K562 (cell line): ENCODE data around the gene METTL3. TPM values are rescaled to one million over a fixed set of nuclear protein-coding genes. Genes with fewer than 3 reads are reported as not detected.

ENCODE experiments used
- ATAC-seq: fragments of 200-7000 bp; cut with Tn5 transposase; 3 replicates; pipeline ENCODE4 v1.9.1; 2020; ENCODE audit warnings: moderate library complexity
- BruUV-seq: library from RNA; stranded (reverse); fragments of 400-500 nt; replicated peaks from 2 replicates; lab custom pipeline; 2021; lab: Mats Ljungman, UMichigan
- CTCF ChIA-PET: fragments of 300-600 bp; formaldehyde crosslinking; extraction: SDS; loops from one replicate; lab custom pipeline; 2021; ENCODE audit warnings: low intra/inter-chr PET ratio; lab: Yijun Ruan, JAX
- POLR2A ChIA-PET: fragments of 300-600, 350-650 bp; sonication (Branson Sonifier 250); formaldehyde crosslinking; extraction: SDS; loops from one replicate; lab custom pipeline; 2021; ENCODE audit warnings: antibody characterized with exemption, inconsistent platforms; lab: Yijun Ruan, JAX
- DNase-seq, 4 experiments: peaks; one replicate each; pipeline versions ENCODE4 v3.0.0 to v3.0.0-alpha.2; 2011 to 2018; ENCODE audit warnings: low spot score in 3 of 4, mixed read lengths in 3 of 4; ENCODE audit errors: extremely low read depth in 1 of 4
- FAIRE-seq: peaks from 2 replicates; lab custom pipeline; 2011; peaks lifted over from hg19 to GRCh38; lab: Jason Lieb, UNC
- H2AFZ ChIP-seq: 2 replicates; pipeline ENCODE4 v1.6.0; 2011; ENCODE audit warnings: low read depth, low read length, control low read depth, inconsistent platforms
- H3K27ac ChIP-seq: fragments of 200-600 bp; 3 replicates; pipeline ENCODE4 v1.8.0; 2011; ENCODE audit warnings: low read depth, mild to moderate bottlenecking, control low read depth, inconsistent platforms, low read length, moderate library complexity, mixed read lengths; ENCODE audit errors: extremely low read depth
- H3K27me3 ChIP-seq, 2 experiments: fragments of 300-600 bp in 1 of 2; 2 replicates in 1 of 2; 3 replicates in 1 of 2; pipeline versions ENCODE4 v1.6.0 to v1.8.0; 2011; ENCODE audit warnings: inconsistent platforms in 2 of 2, low read length in 2 of 2, mild to moderate bottlenecking in 1 of 2, mixed read lengths in 1 of 2, moderate library complexity in 1 of 2; ENCODE audit not compliant: control insufficient read depth in 2 of 2, insufficient read depth in 2 of 2
- H3K36me3 ChIP-seq: fragments of 300-600 bp; 3 replicates; pipeline ENCODE4 v1.8.0; 2011; ENCODE audit warnings: mild to moderate bottlenecking, low read length, inconsistent platforms; ENCODE audit not compliant: control insufficient read depth, insufficient read depth
- H3K4me1 ChIP-seq, 2 experiments: fragments of 200-600 bp in 1 of 2; replicated peaks in 1 of 2; 2 replicates in 1 of 2; 3 replicates in 1 of 2; pipeline versions ENCODE4 v1.5.1 to v1.8.0; 2011; ENCODE audit warnings: inconsistent platforms in 2 of 2, low read length in 2 of 2, mild to moderate bottlenecking in 1 of 2, mixed read lengths in 1 of 2, moderate library complexity in 1 of 2; ENCODE audit not compliant: control insufficient read depth in 2 of 2, insufficient read depth in 2 of 2
- H3K4me2 ChIP-seq: 2 replicates; pipeline ENCODE4 v1.6.1; 2011; ENCODE audit warnings: low read length, control low read depth, inconsistent platforms, mixed read lengths; ENCODE audit not compliant: insufficient read depth
- H3K4me3 ChIP-seq: fragments of 200-600 bp; sonication (generic), shearing (Covaris generic); 2 replicates; pipeline ENCODE4 v1.5.1; 2016; ENCODE audit warnings: control low read depth, inconsistent platforms
- H3K79me2 ChIP-seq: fragments of 200-600 bp; 3 replicates; pipeline ENCODE4 v1.8.0; 2011; ENCODE audit warnings: low read length, inconsistent platforms; ENCODE audit not compliant: control insufficient read depth, insufficient read depth
- H3K9ac ChIP-seq, 2 experiments: 2 replicates each; pipeline versions ENCODE4 v1.6.0 to v1.6.1; 2011; ENCODE audit warnings: low read depth in 2 of 2, low read length in 2 of 2, control low read depth in 1 of 2, inconsistent platforms in 1 of 2, mild to moderate bottlenecking in 1 of 2, mixed read lengths in 1 of 2; ENCODE audit not compliant: insufficient read depth in 1 of 2
- H3K9me1 ChIP-seq: one replicate; pipeline ENCODE4 v1.6.0; 2011; ENCODE audit warnings: inconsistent platforms, mild to moderate bottlenecking, low read length, moderate library complexity; ENCODE audit not compliant: control insufficient read depth, insufficient read depth
- H3K9me3 ChIP-seq: replicated peaks from 2 replicates; pipeline ENCODE4 v1.5.1; 2011; ENCODE audit warnings: low read depth, low read length, inconsistent platforms; ENCODE audit not compliant: control insufficient read depth, insufficient read depth
- H4K20me1 ChIP-seq: replicated peaks from 2 replicates; pipeline ENCODE4 v1.6.1; 2011; ENCODE audit warnings: low read length, inconsistent platforms, mixed read lengths; ENCODE audit not compliant: control insufficient read depth, insufficient read depth
- BRCA1 ChIP-seq, 2 experiments: fragments of 450-650 bp in 1 of 2; sonication (generic) in 1 of 2; formaldehyde crosslinking in 1 of 2; IDR thresholded peaks; 2 replicates each; pipeline versions ENCODE4 v1.5.0 to v1.6.1; 2017 to 2020; ENCODE audit warnings: mild to moderate bottlenecking in 1 of 2, missing genetic modification reagents in 1 of 2
- CC2D1A ChIP-seq: fragments of 450-650 bp; IDR thresholded peaks from 2 replicates; pipeline ENCODE4 v1.6.1; 2017; ENCODE audit warnings: mild to moderate bottlenecking
- HDAC6 ChIP-seq: IDR thresholded peaks from 2 replicates; pipeline ENCODE4 v1.6.1; 2012; ENCODE audit warnings: low read depth, mild to moderate bottlenecking, control low read depth, inconsistent platforms, low read length, moderate library complexity
- SIN3B ChIP-seq: fragments of 450-650 bp; IDR thresholded peaks from 2 replicates; pipeline ENCODE4 v1.6.1; 2017; ENCODE audit warnings: low read depth, mild to moderate bottlenecking, moderate library complexity
- TAF15 ChIP-seq: fragments of 200-400 bp; formaldehyde crosslinking; IDR thresholded peaks from 2 replicates; pipeline ENCODE4 v1.6.1; 2017; ENCODE audit warnings: mild to moderate bottlenecking, low read depth, low read length, moderate library complexity
- ZBTB9 ChIP-seq: fragments of 450-650 bp; formaldehyde crosslinking; IDR thresholded peaks from 2 replicates; pipeline ENCODE4 v1.4.0; 2020; ENCODE audit warnings: mild to moderate bottlenecking, moderate library complexity
- ZNF41 ChIP-seq: fragments of 250-450 bp; sonication (Bioruptor Pico); conservative IDR thresholded peaks from 2 replicates; pipeline ENCODE4 v1.4.0; 2020; ENCODE audit warnings: mild to moderate bottlenecking
- ZNF696 ChIP-seq: fragments of 250-450 bp; sonication (Bioruptor Pico); conservative IDR thresholded peaks from 2 replicates; pipeline ENCODE4 v1.4.0; 2020; ENCODE audit warnings: mild to moderate bottlenecking, moderate library complexity
- ZNF707 ChIP-seq: fragments of 250-450 bp; sonication (Bioruptor Pico); conservative IDR thresholded peaks from 2 replicates; pipeline ENCODE4 v1.8.0; 2022; ENCODE audit warnings: inconsistent platforms, mild to moderate bottlenecking, moderate library complexity
- in situ Hi-C: fragments of 300-500 bp; cut with MboI; formaldehyde crosslinking; loops from 4 replicates; pipeline ENCODE4 v1.15.0; 2018; ENCODE audit warnings: inconsistent platforms, mixed read lengths
- intact Hi-C: fragments of 100-400 bp; cut with micrococcal nuclease; formaldehyde crosslinking; loops from 2 replicates; pipeline ENCODE4 v1.14.2; 2022
- polyA plus RNA-seq, 8 experiments: library from polyadenylated mRNA; depleted of rRNA in 4 of 8; stranded (reverse) in 5 of 8; unstranded in 3 of 8; fragments of >200 nt; fragmentation: Nextera tagmentation in 2 of 8; fragmentation: Illumina TruSeq in 1 of 8; extraction: Ambion mirVana in 2 of 8; extraction: Trizol in 1 of 8; gene quantifications; 2 replicates each; pipeline versions ENCODE4 v1.2.1 to v1.2.3, GENCODE V29; 2011 to 2014; ENCODE audit warnings: inconsistent platforms in 1 of 8, missing spikeins in 1 of 8
- total RNA-seq, 7 experiments: library from RNA; depleted of rRNA in 6 of 7; stranded (reverse); fragments of >200 nt in 6 of 7; fragmentation: Illumina TruSeq in 2 of 7; extraction: Trizol in 2 of 7; gene quantifications; 2 replicates each; pipeline versions ENCODE4 v1.2.1 to v1.2.3, GENCODE V29; 2011 to 2021; ENCODE audit warnings: low replicate concordance in 1 of 7

The METTL3 gene
- total and polyA plus RNA-seq, 9 of the 15 experiments (the other 6 are each of a cell fraction or from before 2014, with no cell fraction given) = 42.1 to 151 (median 65.7) TPM

GRCh38 chr14:21533294-21533693 is 22.2 kb upstream of the METTL3 start:
- POLR2A ChIA-PET = interaction anchor here (0.9 to 1.5 kb wide), 2 partner anchors 11 to 151 kb away, joined by 3 to 5 read pairs; no protein-coding TSS in a partner anchor
- CTCF ChIA-PET = no interaction called here
- in situ Hi-C loops = no loop called here

More at GRCh38 chr14:21533294-21533693, 22.2 kb upstream of the METTL3 start:
- Histone ChIP-seq H3K27me3 (no peaks in the 10 kb centered on the region), H3K4me1 (peaks cover 12 to 14% of the 10 kb centered on the region in 2 experiments), H3K27ac (no peak overlapping the region), H4K20me1 (no peaks in the 10 kb centered on the region), H3K9me1 (no peaks in the 10 kb centered on the region), H2AFZ (no peak overlapping the region), H3K9ac (no peak overlapping the region), H3K4me2 (no peak overlapping the region), H3K79me2 (no peaks in the 10 kb centered on the region), H3K36me3 (no peaks in the 10 kb centered on the region), H3K4me3 (no peak overlapping the region), H3K9me3 (no peaks in the 10 kb centered on the region)
- intact Hi-C loops = no loop called here
- BruUV-seq = no TSS peak
- ATAC-seq (no peak), DNase-seq (no peak), FAIRE-seq (no peak)
- TF ChIP-seq HDAC6 (no peak), SIN3B (no peak), ZNF41 (CRISPR knock-in tag) (no peak), BRCA1 (IDR thresholded peaks at IDR 0.05) (no peak), BRCA1 (CRISPR knock-in tag; IDR thresholded peaks at IDR 0.05) (no peak), ZNF696 (no peak), ZBTB9 (no peak), TAF15 (no peak), CC2D1A (no peak), ZNF707 (CRISPR knock-in tag) (no peak)
